Neural progenitor cell (in vitro differentiated cells): Measurements from ENCODE around the gene LINS1. TPM values are rescaled to one million over a fixed set of nuclear protein-coding genes. Genes with fewer than 3 reads are reported as not detected.

Source experiments
- DNase-seq: peaks from one replicate; pipeline ENCODE4 v3.0.0-alpha.2; 2016; ENCODE audit warnings: low spot score
- H2AFZ ChIP-seq: fragments of 200-600 bp; sonication (generic); replicated peaks from 2 replicates; pipeline ENCODE4 v1.6.1; 2016; ENCODE audit warnings: antibody characterized with exemption
- H3F3A ChIP-seq: fragments of 200-600 bp; sonication (generic); 2 replicates; pipeline ENCODE4 v1.6.1; 2016; ENCODE audit warnings: antibody characterized with exemption, low read depth
- H3K27ac ChIP-seq: fragments of 200-600 bp; sonication (generic); 2 replicates; pipeline ENCODE4 v1.5.1; 2016; ENCODE audit warnings: mild to moderate bottlenecking
- H3K27me3 ChIP-seq: fragments of 200-600 bp; sonication (generic); 2 replicates; pipeline ENCODE4 v1.6.1; 2016; ENCODE audit warnings: mild to moderate bottlenecking, moderate library complexity
- H3K36me3 ChIP-seq: fragments of 200-600 bp; sonication (generic); 2 replicates; pipeline ENCODE4 v1.5.1; 2016
- H3K4me1 ChIP-seq: fragments of 200-600 bp; sonication (generic); 2 replicates; pipeline ENCODE4 v1.6.1; 2016; ENCODE audit warnings: mixed run types
- H3K4me2 ChIP-seq: fragments of 200-600 bp; sonication (generic); 2 replicates; pipeline ENCODE4 v1.6.1; 2016
- H3K4me3 ChIP-seq: fragments of 200-600 bp; sonication (generic); 2 replicates; pipeline ENCODE4 v1.5.1; 2016
- H3K79me2 ChIP-seq: fragments of 200-600 bp; sonication (generic); 2 replicates; pipeline ENCODE4 v1.6.1; 2016; ENCODE audit warnings: low read depth
- H3K9ac ChIP-seq: fragments of 200-600 bp; sonication (generic); 2 replicates; pipeline ENCODE4 v1.6.1; 2016
- H3K9me3 ChIP-seq: fragments of 200-600 bp; sonication (generic); 2 replicates; pipeline ENCODE4 v1.5.1; 2016; ENCODE audit warnings: low read depth
- H4K20me1 ChIP-seq: fragments of 200-600 bp; sonication (generic); 2 replicates; pipeline ENCODE4 v1.6.1; 2016; ENCODE audit warnings: low read depth
- H3K27ac Mint-ChIP-seq: 3 replicates; pipeline ENCODE4 v1.8.0; 2021; ENCODE audit warnings: mixed read lengths
- H3K27me3 Mint-ChIP-seq: 2 replicates; pipeline ENCODE4 v1.8.0; 2022; ENCODE audit warnings: low read depth, mild to moderate bottlenecking, inconsistent platforms, moderate library complexity, mixed read lengths; ENCODE audit not compliant: insufficient read depth
- H3K36me3 Mint-ChIP-seq: 3 replicates; pipeline ENCODE4 v1.8.0; 2021; ENCODE audit warnings: mixed read lengths
- H3K4me1 Mint-ChIP-seq: 3 replicates; pipeline ENCODE4 v1.8.0; 2021; ENCODE audit warnings: mixed read lengths
- H3K4me3 Mint-ChIP-seq: 3 replicates; pipeline ENCODE4 v1.8.0; 2021; ENCODE audit warnings: mild to moderate bottlenecking, moderate library complexity, mixed read lengths
- H3K9me3 Mint-ChIP-seq: 3 replicates; pipeline ENCODE4 v1.8.0; 2020; ENCODE audit warnings: mixed read lengths
- CTCF ChIP-seq: fragments of 200-600 bp; sonication (generic); IDR thresholded peaks from 2 replicates; pipeline ENCODE4 v1.5.1; 2017; ENCODE audit warnings: antibody characterized with exemption, mild to moderate bottlenecking
- EZH2 ChIP-seq: fragments of 200-600 bp; sonication (generic); IDR thresholded peaks from 2 replicates; pipeline ENCODE4 v1.6.1; 2017; ENCODE audit warnings: antibody characterized with exemption, mild to moderate bottlenecking, moderate library complexity
- EZH2phosphoT487 ChIP-seq: fragments of 200-600 bp; sonication (generic); IDR thresholded peaks from 2 replicates; pipeline ENCODE4 v1.6.1; 2017; ENCODE audit warnings: antibody characterized with exemption
- total RNA-seq: library from RNA; depleted of rRNA; stranded (reverse); fragments of >200 nt; gene quantifications from 2 replicates; pipeline ENCODE4 v1.2.3, GENCODE V29; 2015; ENCODE audit warnings: low replicate concordance

LINS1 gene
- total RNA-seq: 15.1 and 18.7 TPM in 2 replicates

- Histone ChIP-seq H3K27me3 (no peaks in the 10 kb centered on the region), H3K4me3 (peak within 1 kb of the TSS; percentile 84), H3K27ac (no peak within 1 kb of the TSS), H3K9ac (peak within 1 kb of the TSS; percentile 62), H3K4me1 (peaks cover 15% of the 10 kb centered on the region), H3K79me2 (peaks cover 82% of the 10 kb centered on the region), H3K36me3 (no peaks in the 10 kb centered on the region), H3F3A (peaks cover 3% of the 10 kb centered on the region), H3K4me2 (peak within 1 kb of the TSS; percentile 91), H3K9me3 (no peaks in the 10 kb centered on the region), H2AFZ (peak within 1 kb of the TSS; percentile 83), H4K20me1 (no peaks in the 10 kb centered on the region)
- Mint-ChIP-seq H3K9me3 (no peaks in the 10 kb centered on the region), H3K27me3 (no peaks in the 10 kb centered on the region), H3K27ac (peak within 1 kb of the TSS; percentile 72), H3K4me1 (peaks cover 9% of the 10 kb centered on the region), H3K36me3 (peaks cover 4% of the 10 kb centered on the region), H3K4me3 (no peak within 1 kb of the TSS)
- DNase-seq: peak; percentile 100
- TF ChIP-seq CTCF (no peak), EZH2 (no peak), EZH2phosphoT487 (no peak)
Measured at GRCh38 chr15:100602064-100602822, at the start of gene LINS1, which contains the start of gene ASB7. LINS1 (minus strand) TSS chr15:100602184; CDS start chr15:100580842, 21,342 bp downstream. ASB7 (plus strand) TSS chr15:100602589; CDS start chr15:100612217, 9,628 bp downstream.

- H3K36me3 ChIP-seq: no peaks in the 10 kb centered on the region
- H3K4me3 ChIP-seq: no peak overlapping the region
- Mint-ChIP-seq H3K4me1 (peaks cover 15% of the 10 kb centered on the region), H3K9me3 (no peaks in the 10 kb centered on the region), H3K4me3 (no peak overlapping the region), H3K36me3 (peaks cover 2% of the 10 kb centered on the region), H3K27ac (no peak overlapping the region), H3K27me3 (no peaks in the 10 kb centered on the region)
- H2AFZ ChIP-seq: no peak overlapping the region
- H3K4me1 ChIP-seq: peaks cover 5% of the 10 kb centered on the region
- no peak overlapping the region for H3K4me2 ChIP-seq
- H3K27ac ChIP-seq: no peak overlapping the region
- H4K20me1 ChIP-seq: no peaks in the 10 kb centered on the region
- H3F3A ChIP-seq: no peaks in the 10 kb centered on the region
- no peaks in the 10 kb centered on the region for H3K27me3 ChIP-seq
- no peak for DNase-seq
- TF ChIP-seq EZH2: no peak
- TF ChIP-seq CTCF: no peak
- no peak for TF ChIP-seq EZH2phosphoT487
- no peaks in the 10 kb centered on the region for H3K9me3 ChIP-seq
- no peaks in the 10 kb centered on the region for H3K79me2 ChIP-seq
- no peak overlapping the region for H3K9ac ChIP-seq
Measured at GRCh38 chr15:100651253-100651652, 49.3 kb upstream of the LINS1 start.

- Histone ChIP-seq H3K79me2 (no peaks in the 10 kb centered on the region), H3K36me3 (no peaks in the 10 kb centered on the region), H3F3A (no peaks in the 10 kb centered on the region), H3K4me1 (peaks cover 5% of the 10 kb centered on the region), H3K9me3 (no peaks in the 10 kb centered on the region), H3K27me3 (no peaks in the 10 kb centered on the region), H3K4me3 (no peak overlapping the region), H4K20me1 (no peaks in the 10 kb centered on the region), H3K9ac (no peak overlapping the region), H3K27ac (no peak overlapping the region), H3K4me2 (no peak overlapping the region), H2AFZ (no peak overlapping the region)
- Mint-ChIP-seq H3K4me1 (peaks cover 15% of the 10 kb centered on the region), H3K27ac (no peak overlapping the region), H3K36me3 (peaks cover 2% of the 10 kb centered on the region), H3K4me3 (no peak overlapping the region), H3K9me3 (no peaks in the 10 kb centered on the region), H3K27me3 (no peaks in the 10 kb centered on the region)
- no peak for TF ChIP-seq EZH2
- TF ChIP-seq EZH2phosphoT487: no peak
- TF ChIP-seq CTCF: peak; percentile 26
- no peak for DNase-seq
Measured at GRCh38 chr15:100650685-100651084, 48.7 kb upstream of the LINS1 start.
